K562 (cell line): ENCODE data around the gene TAF5. TPM values are rescaled to one million over a fixed set of nuclear protein-coding genes. Genes with fewer than 3 reads are reported as not detected.

Source experiments
- ATF1 ChIP-seq, 2 experiments: fragments of 450-650 bp in 1 of 2; IDR thresholded peaks; 2 replicates each; pipeline ENCODE4 v1.6.1; 2016; ENCODE audit warnings: missing compliant biosample characterization in 1 of 2, missing genetic modification characterization in 1 of 2
- CHD7 ChIP-seq: fragments of 200-600 bp; sonication (generic); IDR thresholded peaks from one replicate; pipeline ENCODE4 v1.6.1; 2012; ENCODE audit warnings: mild to moderate bottlenecking, low read depth, low read length, inconsistent platforms
- HOXB6 ChIP-seq: fragments of 250-450 bp; sonication (Bioruptor Pico); IDR thresholded peaks from 2 replicates; pipeline ENCODE4 v1.5.1; 2022; ENCODE audit warnings: mild to moderate bottlenecking, borderline replicate concordance
- POLR2G ChIP-seq: fragments of 200-400 bp; formaldehyde crosslinking; IDR thresholded peaks from 2 replicates; pipeline ENCODE4 v1.6.1; 2017; ENCODE audit warnings: low read depth, mild to moderate bottlenecking, antibody characterized with exemption, low read length, moderate library complexity
- PURB ChIP-seq: sonication (generic); formaldehyde crosslinking; IDR thresholded peaks from 2 replicates; pipeline ENCODE4 v1.9.0; 2021; ENCODE audit warnings: low read depth, mild to moderate bottlenecking, missing genetic modification reagents
- RB1 ChIP-seq: fragments of 450-650 bp; IDR thresholded peaks from 2 replicates; pipeline ENCODE4 v1.6.1; 2017; ENCODE audit warnings: low read depth, mild to moderate bottlenecking
- RFX1 ChIP-seq: fragments of 450-650 bp; IDR thresholded peaks from 2 replicates; pipeline ENCODE4 v1.6.1; 2016; ENCODE audit warnings: mild to moderate bottlenecking, moderate library complexity
- SETDB1 ChIP-seq: IDR thresholded peaks from one replicate; pipeline ENCODE4 v1.6.1; 2012; ENCODE audit warnings: low read length, control low read depth, inconsistent platforms
- SRSF1 ChIP-seq: fragments of 200-400 bp; formaldehyde crosslinking; IDR thresholded peaks from 2 replicates; pipeline ENCODE4 v1.6.1; 2017; ENCODE audit warnings: mild to moderate bottlenecking, low read depth, low read length, moderate library complexity
- TOE1 ChIP-seq, 2 experiments: fragments of 450-650 bp in 1 of 2; sonication (generic) in 1 of 2; formaldehyde crosslinking in 1 of 2; IDR thresholded peaks; 2 replicates each; pipeline versions ENCODE4 v1.7.1 to v1.8.0; 2016 to 2022; ENCODE audit warnings: borderline replicate concordance in 2 of 2, mild to moderate bottlenecking in 2 of 2, antibody characterized with exemption in 1 of 2, inconsistent platforms in 1 of 2, low read depth in 1 of 2, missing genetic modification reagents in 1 of 2, moderate library complexity in 1 of 2
- ZNF699 ChIP-seq: fragments of 250-450 bp; sonication (Bioruptor Pico); IDR thresholded peaks from 2 replicates; pipeline ENCODE4 v1.8.0; 2021; ENCODE audit warnings: mild to moderate bottlenecking, moderate library complexity; ENCODE audit not compliant: insufficient replicate concordance
- polyA plus RNA-seq, 8 experiments: library from polyadenylated mRNA; depleted of rRNA in 4 of 8; stranded (reverse) in 5 of 8; unstranded in 3 of 8; fragments of >200 nt; fragmentation: Nextera tagmentation in 2 of 8; fragmentation: Illumina TruSeq in 1 of 8; extraction: Ambion mirVana in 2 of 8; extraction: Trizol in 1 of 8; gene quantifications; 2 replicates each; pipeline versions ENCODE4 v1.2.1 to v1.2.3, GENCODE V29; 2011 to 2014; ENCODE audit warnings: inconsistent platforms in 1 of 8, missing spikeins in 1 of 8
- total RNA-seq, 7 experiments: library from RNA; depleted of rRNA in 6 of 7; stranded (reverse); fragments of >200 nt in 6 of 7; fragmentation: Illumina TruSeq in 2 of 7; extraction: Trizol in 2 of 7; gene quantifications; 2 replicates each; pipeline versions ENCODE4 v1.2.1 to v1.2.3, GENCODE V29; 2011 to 2021; ENCODE audit warnings: low replicate concordance in 1 of 7
- TF ChIP-seq, protein P1 (sequence below): fragments of 250-450 bp; sonication (Bioruptor Pico); IDR thresholded peaks from 2 replicates; pipeline ENCODE4 v1.4.0; 2020; ENCODE audit warnings: mild to moderate bottlenecking, moderate library complexity

The TAF5 gene
- total and polyA plus RNA-seq, 9 of the 15 experiments (the other 6 are each of a cell fraction or from before 2014, with no cell fraction given) = 4.2 to 11.9 (median 9.3) TPM

GRCh38 chr10:103350517-103351260 lies 17.1 kb upstream of the TAF5 start, which contains the start of gene PCGF6 (continued):
- TF ChIP-seq TOE1 (IDR thresholded peaks at IDR 0.05; ENCODE audit: borderline replicate concordance) (no peak), TOE1 (CRISPR knock-in tag; IDR thresholded peaks at IDR 0.05; ENCODE audit: borderline replicate concordance, low read depth) (no peak), RFX1 (no peak), ZNF699 (no peak), PURB (CRISPR knock-in tag) (no peak), SETDB1 (no peak), SRSF1 (no peak), RB1 (peak; percentile 86), HOXB6 (CRISPR knock-in tag) (no peak), POLR2G (peak; percentile 89), ATF1 (CRISPR knock-in tag; IDR thresholded peaks at IDR 0.05) (no peak), ATF1 (tag; IDR thresholded peaks at IDR 0.05) (no peak; the same call in 1 of the 2 replicates), CHD7 (no peak)
- TF ChIP-seq, protein P1, sequence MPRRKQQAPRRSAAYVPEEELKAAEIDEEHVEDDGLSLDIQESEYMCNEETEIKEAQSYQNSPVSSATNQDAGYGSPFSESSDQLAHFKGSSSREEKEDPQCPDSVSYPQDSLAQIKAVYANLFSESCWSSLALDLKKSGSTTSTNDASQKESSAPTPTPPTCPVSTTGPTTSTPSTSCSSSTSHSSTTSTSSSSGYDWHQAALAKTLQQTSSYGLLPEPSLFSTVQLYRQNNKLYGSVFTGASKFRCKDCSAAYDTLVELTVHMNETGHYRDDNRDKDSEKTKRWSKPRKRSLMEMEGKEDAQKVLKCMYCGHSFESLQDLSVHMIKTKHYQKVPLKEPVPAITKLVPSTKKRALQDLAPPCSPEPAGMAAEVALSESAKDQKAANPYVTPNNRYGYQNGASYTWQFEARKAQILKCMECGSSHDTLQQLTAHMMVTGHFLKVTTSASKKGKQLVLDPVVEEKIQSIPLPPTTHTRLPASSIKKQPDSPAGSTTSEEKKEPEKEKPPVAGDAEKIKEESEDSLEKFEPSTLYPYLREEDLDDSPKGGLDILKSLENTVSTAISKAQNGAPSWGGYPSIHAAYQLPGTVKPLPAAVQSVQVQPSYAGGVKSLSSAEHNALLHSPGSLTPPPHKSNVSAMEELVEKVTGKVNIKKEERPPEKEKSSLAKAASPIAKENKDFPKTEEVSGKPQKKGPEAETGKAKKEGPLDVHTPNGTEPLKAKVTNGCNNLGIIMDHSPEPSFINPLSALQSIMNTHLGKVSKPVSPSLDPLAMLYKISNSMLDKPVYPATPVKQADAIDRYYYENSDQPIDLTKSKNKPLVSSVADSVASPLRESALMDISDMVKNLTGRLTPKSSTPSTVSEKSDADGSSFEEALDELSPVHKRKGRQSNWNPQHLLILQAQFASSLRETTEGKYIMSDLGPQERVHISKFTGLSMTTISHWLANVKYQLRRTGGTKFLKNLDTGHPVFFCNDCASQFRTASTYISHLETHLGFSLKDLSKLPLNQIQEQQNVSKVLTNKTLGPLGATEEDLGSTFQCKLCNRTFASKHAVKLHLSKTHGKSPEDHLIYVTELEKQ (CRISPR knock-in tag) = no peak
